Measurements from ENCODE around the gene MRPS30.
A peak's percentile ranks its signal among the peaks of the same experiment; 100 is the strongest.

Gene MRPS30

DNA sequence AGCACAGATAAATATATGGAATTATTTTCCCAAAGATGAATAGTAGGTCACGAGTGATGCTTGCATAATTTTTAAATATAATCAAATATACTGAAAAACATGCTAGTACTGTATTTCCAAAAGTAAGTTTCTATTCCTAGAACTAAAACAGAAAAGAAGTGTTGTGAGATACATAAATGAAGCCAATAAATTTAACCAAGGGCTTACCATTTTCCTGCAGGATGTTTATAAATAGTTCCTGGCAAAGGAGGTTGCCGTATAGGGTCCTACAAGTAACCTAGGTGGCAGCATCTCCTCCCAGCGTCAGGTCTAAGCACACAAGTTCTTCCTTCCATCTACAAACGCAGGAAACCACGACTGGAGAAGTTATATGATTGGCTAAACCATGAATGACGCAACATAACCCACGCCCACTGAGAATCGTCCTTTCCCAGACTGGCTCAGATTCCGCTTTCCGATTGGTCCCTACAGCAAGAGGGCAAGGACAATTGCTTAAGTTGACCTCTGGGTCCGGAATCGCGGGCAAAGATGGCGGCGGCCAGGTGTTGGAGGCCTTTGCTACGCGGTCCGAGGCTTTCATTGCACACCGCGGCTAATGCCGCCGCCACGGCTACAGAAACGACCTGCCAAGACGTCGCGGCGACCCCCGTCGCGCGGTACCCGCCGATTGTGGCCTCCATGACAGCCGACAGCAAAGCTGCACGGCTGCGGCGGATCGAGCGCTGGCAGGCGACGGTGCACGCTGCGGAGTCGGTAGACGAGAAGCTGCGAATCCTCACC lies at the start of gene MRPS30 (continued):
- 0 out of 2 replicates have a peak, but pooled peaks have one; percentile 44 for TF ChIP-seq ZSCAN30 (tag by site-specific recombination; IDR thresholded peaks at IDR 0.05)
- TF ChIP-seq ZNF670 (tag by site-specific recombination; IDR thresholded peaks at IDR 0.05; ENCODE audit: low read depth): no peak
- TF ChIP-seq ZNF501 (tag by site-specific recombination; IDR thresholded peaks at IDR 0.05): peak; percentile 91; the same call in 1 of the 2 replicates
- TF ChIP-seq YY2 (tag by site-specific recombination; IDR thresholded peaks at IDR 0.05): peak; percentile 98
- TF ChIP-seq ZNF571 (tag by site-specific recombination; IDR thresholded peaks at IDR 0.05): no peak
- TF ChIP-seq ZNF518A (tag by site-specific recombination; conservative IDR thresholded peaks at IDR 0.05; ENCODE audit: low read depth): peak; percentile 79
- TF ChIP-seq, protein P1, sequence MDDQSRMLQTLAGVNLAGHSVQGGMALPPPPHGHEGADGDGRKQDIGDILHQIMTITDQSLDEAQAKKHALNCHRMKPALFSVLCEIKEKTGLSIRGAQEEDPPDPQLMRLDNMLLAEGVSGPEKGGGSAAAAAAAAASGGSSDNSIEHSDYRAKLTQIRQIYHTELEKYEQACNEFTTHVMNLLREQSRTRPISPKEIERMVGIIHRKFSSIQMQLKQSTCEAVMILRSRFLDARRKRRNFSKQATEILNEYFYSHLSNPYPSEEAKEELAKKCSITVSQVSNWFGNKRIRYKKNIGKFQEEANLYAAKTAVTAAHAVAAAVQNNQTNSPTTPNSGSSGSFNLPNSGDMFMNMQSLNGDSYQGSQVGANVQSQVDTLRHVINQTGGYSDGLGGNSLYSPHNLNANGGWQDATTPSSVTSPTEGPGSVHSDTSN (CRISPR knock-in tag; IDR thresholded peaks at IDR 0.05): peak; percentile 90
- no peak for TF ChIP-seq ZNF768 (tag by site-specific recombination; IDR thresholded peaks at IDR 0.05)
- peak; percentile 89 for TF ChIP-seq ZNF335 (tag by site-specific recombination; conservative IDR thresholded peaks at IDR 0.05)
- TF ChIP-seq ZNF114 (tag by site-specific recombination; IDR thresholded peaks at IDR 0.05): no peak
- no peak for TF ChIP-seq ZBTB6 (tag by site-specific recombination; IDR thresholded peaks at IDR 0.05)
- no peak for TF ChIP-seq ZNF423 (tag by site-specific recombination; IDR thresholded peaks at IDR 0.05)
- TF ChIP-seq ZNF621 (tag by site-specific recombination; IDR thresholded peaks at IDR 0.05): no peak
- TF ChIP-seq ZNF391 (tag by site-specific recombination; IDR thresholded peaks at IDR 0.05; ENCODE audit: borderline replicate concordance, low read depth): peak; percentile 73; the same call in 1 of the 2 replicates

DNA sequence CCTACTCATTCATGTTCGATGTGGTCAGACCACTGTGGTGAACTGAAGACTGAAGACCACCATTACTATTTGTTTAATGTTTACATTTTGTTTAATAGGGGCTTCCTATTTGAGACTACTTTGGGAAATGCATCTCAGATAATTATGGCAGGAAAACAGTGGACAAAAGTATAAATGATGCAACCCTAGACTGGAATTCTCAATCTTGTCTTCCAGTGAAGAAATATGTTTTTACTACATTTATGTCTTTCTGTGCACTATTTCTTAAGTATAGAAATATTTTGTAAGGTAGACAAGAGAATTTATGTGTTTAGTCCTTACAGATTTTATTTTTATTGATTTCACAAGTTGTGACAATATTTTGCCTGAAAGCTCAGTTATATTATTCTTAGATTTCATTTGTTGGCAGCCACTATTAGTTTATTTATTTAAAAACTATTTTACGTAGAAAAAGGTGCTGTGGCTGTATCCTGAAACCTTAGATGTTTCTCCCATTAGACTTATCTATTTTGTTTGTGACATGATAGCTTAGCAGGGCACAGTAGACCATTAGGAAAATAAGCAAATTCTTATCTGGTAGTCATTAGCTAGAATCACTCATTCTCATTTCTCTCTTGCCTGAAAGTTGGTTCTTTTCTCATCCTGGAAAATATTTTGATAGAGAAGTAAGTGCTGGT lies 39.4 kb upstream of the MRPS30 start:
- H3K4me1 ChIP-seq (ENCODE audit: control insufficient read depth, insufficient read depth, low read length): no peaks in the 10 kb centered on the region
- POLR2A ChIA-PET: no interaction called here
- H3K27ac ChIP-seq (ENCODE audit: extremely low read depth, low read depth, low read length): no peak overlapping the region
- TF ChIP-seq ZNF791 (tag by site-specific recombination; IDR thresholded peaks at IDR 0.05): no peak
- TF ChIP-seq, protein P2, sequence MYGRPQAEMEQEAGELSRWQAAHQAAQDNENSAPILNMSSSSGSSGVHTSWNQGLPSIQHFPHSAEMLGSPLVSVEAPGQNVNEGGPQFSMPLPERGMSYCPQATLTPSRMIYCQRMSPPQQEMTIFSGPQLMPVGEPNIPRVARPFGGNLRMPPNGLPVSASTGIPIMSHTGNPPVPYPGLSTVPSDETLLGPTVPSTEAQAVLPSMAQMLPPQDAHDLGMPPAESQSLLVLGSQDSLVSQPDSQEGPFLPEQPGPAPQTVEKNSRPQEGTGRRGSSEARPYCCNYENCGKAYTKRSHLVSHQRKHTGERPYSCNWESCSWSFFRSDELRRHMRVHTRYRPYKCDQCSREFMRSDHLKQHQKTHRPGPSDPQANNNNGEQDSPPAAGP (tag by site-specific recombination; IDR thresholded peaks at IDR 0.05): no peak
- no peak for TF ChIP-seq ZSCAN23 (tag by site-specific recombination; IDR thresholded peaks at IDR 0.05)
- TF ChIP-seq ZNF37A (tag by site-specific recombination; IDR thresholded peaks at IDR 0.05): no peak
- no peak for TF ChIP-seq ZBTB8A (tag by site-specific recombination; IDR thresholded peaks at IDR 0.05)
- TF ChIP-seq, protein P3, sequence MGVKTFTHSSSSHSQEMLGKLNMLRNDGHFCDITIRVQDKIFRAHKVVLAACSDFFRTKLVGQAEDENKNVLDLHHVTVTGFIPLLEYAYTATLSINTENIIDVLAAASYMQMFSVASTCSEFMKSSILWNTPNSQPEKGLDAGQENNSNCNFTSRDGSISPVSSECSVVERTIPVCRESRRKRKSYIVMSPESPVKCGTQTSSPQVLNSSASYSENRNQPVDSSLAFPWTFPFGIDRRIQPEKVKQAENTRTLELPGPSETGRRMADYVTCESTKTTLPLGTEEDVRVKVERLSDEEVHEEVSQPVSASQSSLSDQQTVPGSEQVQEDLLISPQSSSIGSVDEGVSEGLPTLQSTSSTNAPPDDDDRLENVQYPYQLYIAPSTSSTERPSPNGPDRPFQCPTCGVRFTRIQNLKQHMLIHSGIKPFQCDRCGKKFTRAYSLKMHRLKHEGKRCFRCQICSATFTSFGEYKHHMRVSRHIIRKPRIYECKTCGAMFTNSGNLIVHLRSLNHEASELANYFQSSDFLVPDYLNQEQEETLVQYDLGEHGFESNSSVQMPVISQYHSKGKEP (tag by site-specific recombination; IDR thresholded peaks at IDR 0.05): no peak
- TF ChIP-seq ZNF677 (tag by site-specific recombination; IDR thresholded peaks at IDR 0.05): no peak
- no peak for TF ChIP-seq ZFP3 (tag by site-specific recombination; IDR thresholded peaks at IDR 0.05; ENCODE audit: low read depth)
- TF ChIP-seq ZNF394 (tag by site-specific recombination; IDR thresholded peaks at IDR 0.05; ENCODE audit: borderline replicate concordance): no peak
- no peak for TF ChIP-seq ZNF138 (tag by site-specific recombination; IDR thresholded peaks at IDR 0.05; ENCODE audit: borderline replicate concordance)

More for the DNA sequence above, 39.4 kb upstream of the MRPS30 start:
- CTCF ChIA-PET: no interaction called here
- H3K4me3 ChIP-seq (ENCODE audit: low read depth, low read length): no peak overlapping the region
- no peaks in the 10 kb centered on the region for H3K9me3 ChIP-seq (ENCODE audit: control insufficient read depth, insufficient read depth, low read depth, low read length)
- H3K36me3 ChIP-seq (ENCODE audit: control insufficient read depth in 2 of 2, insufficient read depth in 1 of 2, low read length in 2 of 2): no peaks in the 10 kb centered on the region
